Mesodermal cell (in vitro differentiated cells): ENCODE results near the gene MIOX.
A peak's percentile ranks its signal among the peaks of the same experiment; 100 is the strongest.

ENCODE experiments used
- H3K27ac ChIP-seq: 2 replicates; pipeline ENCODE4 v1.7.0; 2013; ENCODE audit warnings: mild to moderate bottlenecking, low read depth, low read length, moderate library complexity; ENCODE audit not compliant: severe bottlenecking
- H3K36me3 ChIP-seq: 2 replicates; pipeline ENCODE4 v1.7.1; 2013; ENCODE audit warnings: mild to moderate bottlenecking, low read length, moderate library complexity; ENCODE audit not compliant: control insufficient read depth, insufficient read depth
- H3K4me1 ChIP-seq: one replicate; pipeline ENCODE4 v1.7.1; 2013; ENCODE audit warnings: mild to moderate bottlenecking, low read length; ENCODE audit not compliant: insufficient read depth, control insufficient read depth, poor library complexity, severe bottlenecking
- H3K4me3 ChIP-seq: 2 replicates; pipeline ENCODE4 v1.7.0; 2013; ENCODE audit warnings: low read length, control low read depth, mild to moderate bottlenecking; ENCODE audit not compliant: insufficient read depth, poor library complexity, severe bottlenecking; ENCODE audit errors: extremely low read depth
- H3K9me3 ChIP-seq: 2 replicates; pipeline ENCODE4 v1.7.1; 2013; ENCODE audit warnings: mild to moderate bottlenecking, low read length, moderate library complexity; ENCODE audit not compliant: control insufficient read depth
- WGBS, 2 experiments: methylation state at CpG; one replicate each; pipeline ENCODE4 v1.1.5; 2013; ENCODE audit warnings: missing lambda C conversion rate in 2 of 2; ENCODE audit not compliant: insufficient coverage in 2 of 2; 5-methylcytosine and 5-hydroxymethylcytosine counted together

MIOX gene

DNA sequence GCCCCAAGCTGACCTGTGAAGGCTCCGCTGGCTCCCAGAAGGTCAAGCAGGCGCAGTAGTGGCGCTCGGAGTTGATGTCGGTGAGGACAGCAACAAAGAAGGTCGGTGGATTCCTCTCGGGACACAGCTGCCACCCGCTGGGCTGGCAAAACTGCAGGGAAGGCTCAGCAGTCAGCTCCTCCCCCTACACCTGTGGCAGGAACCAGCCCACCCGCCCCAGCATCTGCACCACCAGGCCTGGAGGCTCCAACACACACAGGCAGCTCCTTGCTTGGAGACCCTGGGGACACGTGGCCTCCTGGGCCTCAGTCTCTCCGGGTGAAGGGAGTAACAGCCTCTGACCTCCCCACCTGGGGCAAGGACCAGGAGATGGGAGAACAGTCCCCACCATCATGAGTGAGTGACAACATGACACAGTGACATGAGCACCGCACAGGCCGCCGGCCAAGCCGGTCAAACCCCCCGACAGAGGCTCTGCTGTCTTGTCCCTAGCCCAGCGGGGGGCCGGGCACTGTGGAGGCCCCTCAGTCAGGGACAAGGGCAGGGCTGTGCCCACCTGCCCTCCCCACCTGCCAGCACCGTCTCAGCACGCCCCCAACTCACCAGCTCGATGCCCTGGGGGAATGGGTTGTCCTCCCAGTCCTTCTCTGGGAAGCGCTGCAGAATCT lies 18.8 kb upstream of the MIOX start:
- WGBS, 2 experiments = 92 to 93% methylated on average over 17 to 22 of the region's 22 CpGs
- H3K9me3 ChIP-seq = no peaks in the 10 kb centered on the region
- no peak overlapping the region for H3K4me3 ChIP-seq
- H3K36me3 ChIP-seq = peaks cover 56% of the 10 kb centered on the region
- H3K4me1 ChIP-seq = peaks cover 22% of the 10 kb centered on the region
- H3K27ac ChIP-seq = no peak overlapping the region

DNA sequence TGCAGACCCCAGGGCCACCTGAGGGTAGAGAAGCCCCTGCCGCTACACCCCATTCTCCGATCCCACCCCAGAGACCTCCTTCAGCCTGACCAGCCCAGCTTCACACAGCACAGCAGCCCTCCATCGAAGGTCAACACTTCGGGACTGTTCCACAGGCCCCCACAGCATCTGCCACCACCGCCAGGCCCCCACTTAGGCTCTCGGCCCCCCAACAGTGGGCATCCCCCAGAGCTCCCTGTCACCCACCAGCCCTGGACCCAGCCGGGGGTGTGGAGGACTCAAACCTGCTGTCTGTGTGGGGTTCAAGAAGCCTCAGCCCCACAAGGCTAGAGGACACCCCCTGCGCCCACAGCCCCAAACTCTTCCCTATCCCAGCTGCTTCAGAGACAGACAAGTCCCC lies 18.0 kb upstream of the MIOX start:
- Histone ChIP-seq H3K36me3 (peaks cover 54% of the 10 kb centered on the region), H3K4me1 (peaks cover 25% of the 10 kb centered on the region)

DNA sequence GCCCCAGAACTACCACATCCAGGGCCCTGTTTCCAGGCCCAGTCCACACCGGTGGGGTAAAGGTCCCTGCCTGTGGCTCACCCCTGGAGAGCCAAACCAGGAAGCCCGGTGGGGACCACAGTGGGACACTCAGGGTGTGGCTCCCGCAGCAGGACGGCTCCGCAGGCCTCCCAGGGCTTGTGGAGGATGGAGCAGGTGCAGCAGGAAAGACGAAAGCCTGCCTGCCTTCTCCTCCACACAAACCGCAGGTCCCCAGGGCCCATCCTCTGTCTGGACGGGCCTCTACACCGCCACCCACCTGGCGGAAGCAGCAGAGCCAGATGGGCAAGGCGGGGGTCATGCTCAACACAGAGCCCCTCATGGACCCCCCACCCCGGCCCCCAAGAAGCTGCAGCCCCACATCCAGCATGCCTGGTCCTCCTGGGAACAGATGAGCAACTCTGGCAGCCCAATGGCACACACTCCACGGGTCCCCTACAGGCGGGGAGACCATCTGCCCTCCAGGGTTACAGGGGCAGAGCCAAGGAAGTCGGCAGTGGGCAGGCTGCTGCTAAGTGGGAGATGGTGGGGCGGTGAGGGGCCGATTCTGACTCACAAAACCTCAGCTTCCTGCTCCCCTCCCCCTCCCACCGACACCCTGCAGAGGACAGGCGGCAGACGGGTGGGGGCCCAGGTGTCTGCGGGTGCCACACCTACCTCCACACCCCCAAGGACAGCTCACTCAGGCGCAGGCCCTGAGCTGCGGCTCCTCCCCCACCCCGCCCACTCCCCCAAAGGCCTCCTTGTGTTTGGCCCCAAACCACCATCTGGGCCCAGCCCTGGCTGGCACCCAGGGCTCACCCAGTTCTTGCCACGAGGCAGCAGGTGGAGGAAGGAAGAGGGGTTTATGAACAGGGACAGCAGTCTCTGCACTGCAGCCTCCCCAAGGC lies 17.0 kb upstream of the MIOX start:
- Histone ChIP-seq H3K36me3 (peaks cover 44% of the 10 kb centered on the region), H3K4me3 (no peak overlapping the region), H3K9me3 (no peaks in the 10 kb centered on the region), H3K27ac (no peak overlapping the region), H3K4me1 (peaks cover 25% of the 10 kb centered on the region)
- WGBS, 2 experiments = 57 to 75% methylated on average over 11 to 15 of the region's 25 CpGs

More for the DNA sequence above, 18.0 kb upstream of the MIOX start:
- Histone ChIP-seq H3K4me3 (no peak overlapping the region), H3K27ac (no peak overlapping the region), H3K9me3 (no peaks in the 10 kb centered on the region)
- 90 to 91% methylated on average over 2 to 6 of the region's 8 CpGs for WGBS, 2 experiments

DNA sequence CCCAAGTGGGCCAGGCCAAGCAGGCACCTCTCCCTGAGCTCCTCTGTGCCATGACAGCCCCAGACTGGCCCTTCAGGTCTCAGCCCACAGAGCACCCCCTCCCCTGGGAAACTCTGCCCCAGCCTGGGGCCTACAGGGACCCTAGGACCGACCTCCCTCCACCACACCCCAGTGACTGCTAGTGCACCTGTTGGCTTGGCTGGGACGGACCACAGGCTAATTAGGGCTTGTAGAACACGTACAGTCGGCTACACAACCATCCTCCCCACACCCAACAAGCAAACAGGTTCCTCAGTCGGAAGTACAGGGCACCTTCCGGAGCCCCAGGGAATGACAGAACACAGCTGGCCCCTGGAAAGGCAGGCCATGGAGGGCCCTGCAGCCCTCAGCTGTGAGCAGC lies 16.2 kb upstream of the MIOX start:
- Histone ChIP-seq H3K4me3 (no peak overlapping the region), H3K27ac (no peak overlapping the region), H3K36me3 (peaks cover 35% of the 10 kb centered on the region), H3K9me3 (no peaks in the 10 kb centered on the region), H3K4me1 (peaks cover 30% of the 10 kb centered on the region)
- 80 to 81% methylated on average over 3 to 5 of the region's 6 CpGs for WGBS, 2 experiments

DNA sequence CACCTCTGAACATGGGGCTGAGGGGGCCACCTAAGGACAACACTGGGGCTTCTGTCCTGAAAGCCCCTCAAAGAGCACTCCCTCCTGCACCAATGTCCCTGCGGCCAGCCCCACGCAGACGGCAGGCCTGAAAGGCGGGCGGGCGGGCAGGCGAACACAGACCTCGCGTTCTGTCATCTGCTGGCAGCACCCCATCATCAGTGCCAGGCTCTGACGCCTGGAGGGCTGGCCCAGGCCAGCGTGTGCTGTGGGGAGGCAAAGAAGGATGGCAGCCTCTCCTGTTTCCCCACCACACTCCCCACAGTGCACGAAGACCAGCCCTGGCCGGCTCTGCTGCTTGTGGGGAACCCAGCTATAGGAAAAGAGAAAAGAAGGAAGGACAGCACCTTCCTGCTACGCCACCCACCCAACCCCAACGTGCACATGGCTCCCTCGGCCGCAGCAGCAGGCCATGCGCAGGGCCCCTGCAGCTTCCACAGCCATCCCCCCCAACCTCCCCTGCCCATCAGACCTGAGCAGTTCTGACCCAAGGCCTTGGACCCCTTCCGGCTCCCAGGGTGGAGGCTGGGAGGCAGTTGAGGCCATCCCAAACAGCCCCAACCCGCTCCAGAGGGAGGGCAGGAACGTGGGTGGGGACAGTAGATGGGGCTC lies 15.3 kb upstream of the MIOX start:
- 88 to 91% methylated on average over 12 to 14 of the region's 21 CpGs for WGBS, 2 experiments
- Histone ChIP-seq H3K9me3 (no peaks in the 10 kb centered on the region), H3K4me3 (no peak overlapping the region), H3K36me3 (peaks cover 27% of the 10 kb centered on the region), H3K27ac (no peak overlapping the region), H3K4me1 (peaks cover 30% of the 10 kb centered on the region)

DNA sequence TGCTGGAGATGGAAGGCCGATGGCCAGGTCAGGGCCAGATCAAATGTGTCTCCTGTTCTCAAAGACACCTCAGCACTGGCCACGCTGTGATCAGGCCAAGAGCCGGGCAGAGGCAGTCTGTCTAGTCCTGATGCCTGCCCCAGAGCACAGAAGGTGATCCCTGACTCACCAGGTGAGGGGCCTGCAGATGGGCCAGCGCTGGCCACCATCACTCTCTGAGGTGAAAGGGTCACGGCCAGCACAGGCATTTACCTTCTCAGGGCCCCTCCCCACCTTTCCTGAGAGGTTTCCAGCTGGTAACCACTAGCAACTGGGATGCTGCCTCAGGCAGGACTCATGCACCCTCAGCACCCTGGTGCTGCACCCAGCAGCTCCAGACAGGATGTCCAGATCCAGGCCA lies 14.7 kb upstream of the MIOX start:
- 84% methylated on average over 5 of the region's 5 CpGs for WGBS, 2 experiments
- Histone ChIP-seq H3K27ac (no peak overlapping the region), H3K4me3 (no peak overlapping the region), H3K36me3 (peaks cover 20% of the 10 kb centered on the region), H3K4me1 (peaks cover 30% of the 10 kb centered on the region), H3K9me3 (no peaks in the 10 kb centered on the region)

DNA sequence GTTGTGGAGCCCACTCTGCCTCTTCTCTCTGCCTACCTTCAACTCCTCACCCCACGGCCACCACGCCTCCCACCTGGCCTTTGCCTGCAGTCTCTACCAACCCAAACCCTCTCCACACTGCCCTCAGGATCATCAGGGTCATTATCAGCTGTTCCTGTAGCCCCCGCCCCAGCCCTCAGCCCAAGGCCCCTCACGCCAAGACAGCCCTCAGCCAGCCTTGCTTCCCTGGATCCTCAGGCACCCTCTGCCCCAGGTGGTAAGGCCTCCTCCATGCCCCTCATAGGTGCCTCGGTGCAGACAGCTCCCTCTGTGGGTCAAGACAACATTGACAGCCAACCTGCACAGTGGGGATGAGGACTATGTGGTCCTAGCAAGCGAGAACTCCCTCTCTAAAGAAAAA lies 13.6 kb upstream of the MIOX start:
- Histone ChIP-seq H3K27ac (no peak overlapping the region), H3K4me1 (peaks cover 30% of the 10 kb centered on the region), H3K36me3 (peaks cover 10% of the 10 kb centered on the region), H3K9me3 (no peaks in the 10 kb centered on the region), H3K4me3 (no peak overlapping the region)
- WGBS, 2 experiments = 85 to 98% methylated on average over 3 to 6 of the region's 6 CpGs

DNA sequence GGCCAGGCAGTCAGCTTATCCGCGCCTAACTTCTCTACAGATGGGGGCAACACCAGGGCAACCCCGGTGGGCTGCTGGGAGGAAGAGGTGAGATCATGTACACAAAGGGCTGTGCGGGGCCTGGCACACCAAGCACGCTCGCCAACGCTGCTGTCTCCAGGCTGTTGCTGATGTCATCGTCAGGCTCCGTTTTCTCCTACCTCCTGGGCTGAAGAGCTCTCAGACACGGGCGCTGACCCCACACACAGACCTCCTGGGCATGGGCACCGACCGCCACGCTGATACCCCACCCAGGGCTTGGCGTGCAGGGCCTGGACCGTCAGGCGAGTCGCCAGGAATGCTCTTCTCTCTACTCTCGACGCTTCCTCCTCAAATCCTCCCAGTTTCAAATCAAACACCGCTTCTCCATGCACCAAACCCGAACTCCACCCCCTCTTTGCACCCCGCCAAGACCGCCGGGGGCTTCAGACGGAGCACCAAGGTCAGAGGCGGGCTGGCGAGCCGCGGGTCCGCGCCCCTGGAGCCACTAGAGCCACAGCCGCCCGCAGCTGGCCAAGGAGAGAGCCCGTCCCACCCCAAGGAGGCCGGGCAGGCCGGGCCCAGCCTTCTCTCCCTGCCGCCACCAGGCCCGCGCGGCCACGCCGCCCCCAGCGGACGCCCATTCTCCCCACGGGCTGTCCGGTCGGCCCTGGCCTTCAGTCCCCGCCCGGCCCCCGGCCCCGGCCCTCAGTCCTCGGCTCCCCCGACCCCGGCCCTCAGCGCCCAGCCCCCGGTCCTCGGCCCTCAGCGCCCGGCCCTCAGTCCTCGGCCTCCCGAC lies 12.6 kb upstream of the MIOX start:
- Histone ChIP-seq H3K27ac (no peak overlapping the region), H3K4me3 (peak overlapping the region; percentile 67), H3K4me1 (peaks cover 30% of the 10 kb centered on the region), H3K36me3 (peaks cover 10% of the 10 kb centered on the region), H3K9me3 (no peaks in the 10 kb centered on the region)
- 11 to 21% methylated on average over 44 to 55 of the region's 62 CpGs for WGBS, 2 experiments

DNA sequence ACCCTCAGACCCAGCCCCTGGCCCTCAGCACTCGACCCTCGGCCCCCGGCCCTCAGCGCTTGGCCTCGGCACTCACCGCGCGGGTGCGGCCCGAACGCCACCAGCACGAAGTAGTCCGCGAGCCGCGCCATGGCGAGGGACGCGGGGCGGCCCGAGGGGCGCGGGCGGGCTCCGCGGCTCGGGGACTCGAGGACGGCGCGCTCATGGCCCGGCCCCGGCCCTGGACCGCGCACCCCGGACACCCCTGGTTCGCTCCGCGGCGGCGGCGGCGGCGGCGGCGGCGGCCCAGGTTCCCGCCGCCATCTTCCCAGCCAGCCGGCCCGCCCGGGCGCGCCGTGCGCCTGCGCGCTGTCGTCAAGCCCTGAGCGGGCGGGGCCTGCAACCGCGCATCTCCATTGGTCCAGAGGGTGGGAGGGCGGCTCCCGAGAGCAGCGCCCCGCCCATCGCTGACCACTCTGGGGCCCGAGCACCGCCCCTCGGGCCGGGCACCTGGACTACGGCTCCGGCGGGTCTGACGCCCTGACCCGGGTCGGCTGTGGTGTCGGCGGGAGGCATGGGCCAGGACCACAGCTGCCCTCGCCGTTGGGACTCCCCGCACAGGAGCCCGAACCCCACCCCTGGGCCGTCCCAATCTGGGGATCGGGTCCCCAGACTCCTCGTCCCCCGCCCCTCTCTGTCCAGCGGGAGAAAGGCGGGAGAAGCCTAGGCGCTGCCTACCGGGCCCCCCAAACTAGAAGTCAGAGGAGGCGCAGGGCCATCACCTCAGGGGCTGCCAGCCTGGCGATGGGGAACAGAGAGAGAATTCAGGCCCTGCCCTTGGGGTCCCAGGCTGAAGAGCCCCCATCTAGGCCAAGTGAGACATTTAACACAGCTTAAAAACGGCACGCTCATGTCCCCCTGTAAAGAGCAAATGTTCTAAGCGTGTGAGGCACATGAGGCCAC lies 11.7 kb upstream of the MIOX start, which contains the start of gene SBF1:
SBF1 (minus strand) TSS at position 326 of the 942 bp plus-strand sequence; CDS start at position 131, 195 bp downstream.
- Histone ChIP-seq H3K9me3 (no peaks in the 10 kb centered on the region), H3K27ac (no peak within 1 kb of the TSS), H3K4me1 (peaks cover 21% of the 10 kb centered on the region), H3K4me3 (peak within 1 kb of the TSS; percentile 67), H3K36me3 (peaks cover 10% of the 10 kb centered on the region)
- WGBS, 2 experiments = 6 to 7% methylated on average over 58 to 87 of the region's 97 CpGs
